ENCODE data around the gene SDK1. TPM values are rescaled to one million over a fixed set of nuclear protein-coding genes. Genes with fewer than 3 reads are reported as not detected.

The SDK1 gene
- total RNA-seq, 1 experiment from 2014 or later, result 20.0 TPM

DNA sequence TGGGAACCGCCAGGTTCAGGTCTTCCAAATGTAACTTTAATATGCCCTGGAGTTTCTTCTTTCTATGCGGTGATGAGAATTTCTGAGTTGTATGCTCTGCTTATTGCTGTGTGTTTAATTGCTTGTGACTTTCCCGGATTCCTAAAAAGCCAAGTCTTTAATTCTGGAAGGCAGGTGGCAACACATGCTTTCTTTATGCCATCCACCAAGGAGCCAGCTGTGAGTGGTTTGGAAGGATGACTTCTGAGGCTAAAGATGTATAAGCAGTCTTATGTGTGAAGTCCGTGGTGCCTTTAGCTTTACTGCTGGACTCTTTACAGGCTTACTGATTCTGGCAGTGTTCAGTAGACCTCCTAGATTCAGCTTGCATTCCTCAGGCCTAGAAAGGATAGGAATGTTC lies 3.1 kb downstream of the SDK1 start:
- intact Hi-C loops (cut with micrococcal nuclease; ENCODE audit: unreplicated experiment), result loop anchor here (5.0 to 10.0 kb wide), 5 partner anchors 98 to 458 kb away; no protein-coding TSS in a partner anchor
- H3K27me3 Mint-ChIP-seq (ENCODE audit: unreplicated experiment), result no peaks in the 10 kb centered on the region
- peaks cover 28% of the 10 kb centered on the region for H3K36me3 Mint-ChIP-seq (ENCODE audit: insufficient read depth, unreplicated experiment)
- TF ChIP-seq, protein P1, sequence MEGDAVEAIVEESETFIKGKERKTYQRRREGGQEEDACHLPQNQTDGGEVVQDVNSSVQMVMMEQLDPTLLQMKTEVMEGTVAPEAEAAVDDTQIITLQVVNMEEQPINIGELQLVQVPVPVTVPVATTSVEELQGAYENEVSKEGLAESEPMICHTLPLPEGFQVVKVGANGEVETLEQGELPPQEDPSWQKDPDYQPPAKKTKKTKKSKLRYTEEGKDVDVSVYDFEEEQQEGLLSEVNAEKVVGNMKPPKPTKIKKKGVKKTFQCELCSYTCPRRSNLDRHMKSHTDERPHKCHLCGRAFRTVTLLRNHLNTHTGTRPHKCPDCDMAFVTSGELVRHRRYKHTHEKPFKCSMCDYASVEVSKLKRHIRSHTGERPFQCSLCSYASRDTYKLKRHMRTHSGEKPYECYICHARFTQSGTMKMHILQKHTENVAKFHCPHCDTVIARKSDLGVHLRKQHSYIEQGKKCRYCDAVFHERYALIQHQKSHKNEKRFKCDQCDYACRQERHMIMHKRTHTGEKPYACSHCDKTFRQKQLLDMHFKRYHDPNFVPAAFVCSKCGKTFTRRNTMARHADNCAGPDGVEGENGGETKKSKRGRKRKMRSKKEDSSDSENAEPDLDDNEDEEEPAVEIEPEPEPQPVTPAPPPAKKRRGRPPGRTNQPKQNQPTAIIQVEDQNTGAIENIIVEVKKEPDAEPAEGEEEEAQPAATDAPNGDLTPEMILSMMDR (IDR thresholded peaks at IDR 0.05; ENCODE audit: unreplicated experiment), result no peak
- CTCF ChIA-PET, result interaction anchor here (0.5 to 1.2 kb wide), 5 partner anchors 72 to 1189 kb away, joined by 3 to 6 read pairs (median 4); no protein-coding TSS in a partner anchor
- DNase-seq, result no peak
- BruUV-seq (replicated peaks), result no TSS peak
- H3K27ac Mint-ChIP-seq (ENCODE audit: unreplicated experiment), result no peak overlapping the region
- H3K9me3 Mint-ChIP-seq (ENCODE audit: low read depth, unreplicated experiment), result no peaks in the 10 kb centered on the region
- no peak overlapping the region for H3K4me3 Mint-ChIP-seq (ENCODE audit: low read depth, unreplicated experiment)
- H3K4me1 Mint-ChIP-seq (ENCODE audit: low read depth, unreplicated experiment), result peaks cover 19% of the 10 kb centered on the region

DNA sequence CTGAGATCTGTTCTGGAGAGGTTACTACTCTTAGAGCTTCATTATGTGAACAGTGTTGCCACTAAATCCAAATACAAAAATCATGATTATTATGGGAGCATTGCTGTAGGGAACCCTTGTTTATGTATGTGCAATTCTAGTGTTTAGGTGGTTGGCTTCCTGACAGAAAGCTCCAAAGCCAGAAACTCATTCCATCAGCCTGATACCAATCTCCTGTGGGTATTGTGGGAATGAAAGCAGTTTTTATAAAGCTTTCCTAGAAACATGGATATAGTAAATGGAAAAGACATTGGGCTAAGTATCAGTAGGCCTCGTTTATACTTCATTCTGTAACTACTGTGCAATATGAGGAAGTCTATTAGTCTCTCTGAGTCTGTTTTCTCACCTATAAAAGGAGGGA lies 6.4 kb downstream of the SDK1 start:
- BruUV-seq (replicated peaks), result no TSS peak
- TF ChIP-seq, protein P1 (IDR thresholded peaks at IDR 0.05; ENCODE audit: unreplicated experiment), result no peak
- CTCF ChIA-PET, result no interaction called here
- DNase-seq, result no peak
- no peak overlapping the region for H3K4me3 Mint-ChIP-seq (ENCODE audit: low read depth, unreplicated experiment)
- H3K27me3 Mint-ChIP-seq (ENCODE audit: unreplicated experiment), result no peaks in the 10 kb centered on the region
- no peak overlapping the region for H3K27ac Mint-ChIP-seq (ENCODE audit: unreplicated experiment)
- H3K9me3 Mint-ChIP-seq (ENCODE audit: low read depth, unreplicated experiment), result peaks cover 5% of the 10 kb centered on the region
- intact Hi-C loops (cut with micrococcal nuclease; ENCODE audit: unreplicated experiment), result loop anchor here (10.0 kb wide), 3 partner anchors 243 to 423 kb away; no protein-coding TSS in a partner anchor
- H3K4me1 Mint-ChIP-seq (ENCODE audit: low read depth, unreplicated experiment), result peaks cover 29% of the 10 kb centered on the region
- H3K36me3 Mint-ChIP-seq (ENCODE audit: insufficient read depth, unreplicated experiment), result peaks cover 6% of the 10 kb centered on the region

DNA sequence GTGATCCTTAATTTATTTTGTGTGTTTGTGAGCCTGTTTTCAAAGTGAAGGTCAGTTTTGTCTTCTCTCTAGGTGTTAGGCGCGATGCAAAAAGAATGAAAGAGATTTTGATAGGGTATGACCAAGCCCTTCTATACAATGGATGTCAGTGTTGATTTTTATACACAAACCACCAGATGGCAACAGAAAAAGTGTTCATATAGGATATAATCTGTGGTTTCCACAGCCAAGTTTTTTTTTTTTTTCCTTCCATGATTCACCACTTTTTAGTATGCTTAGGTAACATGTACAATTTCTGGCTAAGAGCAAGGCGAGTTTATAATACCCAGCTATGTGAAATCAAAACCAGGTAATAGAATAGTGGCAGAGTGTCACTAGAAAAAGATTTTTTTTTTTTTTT lies 8.1 kb downstream of the SDK1 start:
- Mint-ChIP-seq H3K4me3 (ENCODE audit: low read depth, unreplicated experiment) (no peak overlapping the region), H3K36me3 (ENCODE audit: insufficient read depth, unreplicated experiment) (no peaks in the 10 kb centered on the region), H3K9me3 (ENCODE audit: low read depth, unreplicated experiment) (peaks cover 5% of the 10 kb centered on the region), H3K27me3 (ENCODE audit: unreplicated experiment) (no peaks in the 10 kb centered on the region), H3K4me1 (ENCODE audit: low read depth, unreplicated experiment) (peaks cover 29% of the 10 kb centered on the region), H3K27ac (ENCODE audit: unreplicated experiment) (no peak overlapping the region)
- DNase-seq, result no peak
- no TSS peak for BruUV-seq (replicated peaks)
- intact Hi-C loops (cut with micrococcal nuclease; ENCODE audit: unreplicated experiment), result loop anchor here (10.0 kb wide), 3 partner anchors 244 to 424 kb away; no protein-coding TSS in a partner anchor
- CTCF ChIA-PET, result interaction anchor here (0.7 kb wide), 1 partner anchor 807 kb away, joined by 5 read pairs; no protein-coding TSS in a partner anchor
- TF ChIP-seq, protein P1 (IDR thresholded peaks at IDR 0.05; ENCODE audit: unreplicated experiment), result no peak

DNA sequence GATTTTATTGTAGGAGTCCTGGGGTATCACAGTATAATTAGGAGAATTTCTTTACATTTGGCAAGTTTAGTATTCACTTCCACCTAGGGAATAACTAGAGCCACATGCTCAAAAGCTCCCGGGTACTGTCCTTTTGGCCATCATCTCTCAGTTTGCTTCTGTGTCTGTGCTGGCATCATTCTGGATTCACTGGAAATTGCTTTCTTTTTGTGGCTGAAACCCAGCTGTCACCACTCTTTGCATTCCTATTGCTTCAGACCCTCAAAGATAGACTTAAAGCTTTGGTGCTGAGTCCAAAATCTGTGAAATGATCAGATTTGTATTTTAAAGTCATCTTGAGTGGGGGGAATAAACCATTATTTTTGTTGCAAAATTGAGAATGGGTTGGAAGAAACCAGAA lies 8.9 kb downstream of the SDK1 start:
- H3K9me3 Mint-ChIP-seq (ENCODE audit: low read depth, unreplicated experiment), result peaks cover 5% of the 10 kb centered on the region
- peaks cover 29% of the 10 kb centered on the region for H3K4me1 Mint-ChIP-seq (ENCODE audit: low read depth, unreplicated experiment)
- no TSS peak for BruUV-seq (replicated peaks)
- CTCF ChIA-PET, result no interaction called here
- TF ChIP-seq, protein P1 (IDR thresholded peaks at IDR 0.05; ENCODE audit: unreplicated experiment), result no peak
- intact Hi-C loops (cut with micrococcal nuclease; ENCODE audit: unreplicated experiment), result loop anchor here (5.0 to 10.0 kb wide), 4 partner anchors 112 to 425 kb away; no protein-coding TSS in a partner anchor
- no peaks in the 10 kb centered on the region for H3K36me3 Mint-ChIP-seq (ENCODE audit: insufficient read depth, unreplicated experiment)
- H3K27ac Mint-ChIP-seq (ENCODE audit: unreplicated experiment), result no peak overlapping the region
- H3K27me3 Mint-ChIP-seq (ENCODE audit: unreplicated experiment), result no peaks in the 10 kb centered on the region
- DNase-seq, result no peak
- no peak overlapping the region for H3K4me3 Mint-ChIP-seq (ENCODE audit: low read depth, unreplicated experiment)
